ENCODE data around the gene THBS1.

Gene THBS1

DNA sequence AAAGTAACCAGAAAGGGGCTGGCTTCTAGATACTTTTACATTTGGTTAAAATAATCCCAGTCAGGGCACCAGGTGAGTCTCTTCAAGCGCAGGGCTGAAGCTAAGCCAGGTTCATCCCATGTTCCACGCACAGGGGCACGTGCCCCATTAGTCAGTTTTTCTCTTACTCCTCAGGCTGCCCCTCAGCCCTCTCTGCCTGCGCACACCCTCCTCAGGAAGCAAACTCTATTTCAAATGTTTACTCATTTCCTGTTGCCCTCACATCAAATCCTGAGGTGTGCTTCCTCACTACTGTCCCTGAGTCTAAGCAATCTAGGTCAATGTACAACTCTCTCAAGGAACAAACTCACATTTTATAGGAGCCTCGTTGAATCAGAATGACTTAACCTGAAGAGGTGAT, 48.5 kb downstream of the THBS1 start:
- Histone ChIP-seq H3K27me3 (ENCODE audit: insufficient read depth, poor library complexity, severe bottlenecking) (no peaks in the 10 kb centered on the region), H3K4me3 (replicated peaks; ENCODE audit: insufficient read depth, low read length) (no peak overlapping the region), H3K27ac (replicated peaks) (no peak overlapping the region)
- no peak for DNase-seq (ENCODE audit: low read depth in 1 of 2, low spot score in 1 of 2)
- TF ChIP-seq GABPA (IDR thresholded peaks at IDR 0.05; ENCODE audit: low read depth), result no peak
- no peak for TF ChIP-seq POLR2AphosphoS5 (IDR thresholded peaks at IDR 0.05; ENCODE audit: low read depth)
- no peak for TF ChIP-seq SPI1 (IDR thresholded peaks at IDR 0.05; ENCODE audit: borderline replicate concordance, low read depth)
- TF ChIP-seq, protein P1, sequence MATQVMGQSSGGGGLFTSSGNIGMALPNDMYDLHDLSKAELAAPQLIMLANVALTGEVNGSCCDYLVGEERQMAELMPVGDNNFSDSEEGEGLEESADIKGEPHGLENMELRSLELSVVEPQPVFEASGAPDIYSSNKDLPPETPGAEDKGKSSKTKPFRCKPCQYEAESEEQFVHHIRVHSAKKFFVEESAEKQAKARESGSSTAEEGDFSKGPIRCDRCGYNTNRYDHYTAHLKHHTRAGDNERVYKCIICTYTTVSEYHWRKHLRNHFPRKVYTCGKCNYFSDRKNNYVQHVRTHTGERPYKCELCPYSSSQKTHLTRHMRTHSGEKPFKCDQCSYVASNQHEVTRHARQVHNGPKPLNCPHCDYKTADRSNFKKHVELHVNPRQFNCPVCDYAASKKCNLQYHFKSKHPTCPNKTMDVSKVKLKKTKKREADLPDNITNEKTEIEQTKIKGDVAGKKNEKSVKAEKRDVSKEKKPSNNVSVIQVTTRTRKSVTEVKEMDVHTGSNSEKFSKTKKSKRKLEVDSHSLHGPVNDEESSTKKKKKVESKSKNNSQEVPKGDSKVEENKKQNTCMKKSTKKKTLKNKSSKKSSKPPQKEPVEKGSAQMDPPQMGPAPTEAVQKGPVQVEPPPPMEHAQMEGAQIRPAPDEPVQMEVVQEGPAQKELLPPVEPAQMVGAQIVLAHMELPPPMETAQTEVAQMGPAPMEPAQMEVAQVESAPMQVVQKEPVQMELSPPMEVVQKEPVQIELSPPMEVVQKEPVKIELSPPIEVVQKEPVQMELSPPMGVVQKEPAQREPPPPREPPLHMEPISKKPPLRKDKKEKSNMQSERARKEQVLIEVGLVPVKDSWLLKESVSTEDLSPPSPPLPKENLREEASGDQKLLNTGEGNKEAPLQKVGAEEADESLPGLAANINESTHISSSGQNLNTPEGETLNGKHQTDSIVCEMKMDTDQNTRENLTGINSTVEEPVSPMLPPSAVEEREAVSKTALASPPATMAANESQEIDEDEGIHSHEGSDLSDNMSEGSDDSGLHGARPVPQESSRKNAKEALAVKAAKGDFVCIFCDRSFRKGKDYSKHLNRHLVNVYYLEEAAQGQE (IDR thresholded peaks at IDR 0.05; ENCODE audit: insufficient replicate concordance, low read depth), result no peak
- no peak for TF ChIP-seq CTCF (IDR thresholded peaks at IDR 0.05; ENCODE audit: insufficient read depth, low read length)

DNA sequence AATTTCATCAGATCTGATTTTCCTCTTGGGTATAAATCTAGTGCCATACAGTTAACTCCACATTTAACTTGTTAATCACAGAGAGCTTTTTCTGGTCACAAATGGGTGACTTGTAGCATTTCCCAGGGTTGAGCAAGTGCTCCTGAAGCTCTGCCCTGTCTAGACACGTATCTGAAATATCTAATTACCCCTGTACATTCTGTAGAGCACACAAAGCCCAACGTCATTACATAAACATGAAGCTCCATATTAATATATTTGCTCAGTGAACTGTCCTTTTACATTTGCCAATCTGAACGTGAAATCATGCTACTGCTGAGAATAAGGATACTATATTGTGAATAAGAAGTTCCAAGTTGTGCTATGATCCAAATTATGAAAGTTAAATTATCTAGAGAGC, 49.0 kb downstream of the THBS1 start:
- no peak for DNase-seq (ENCODE audit: low read depth in 1 of 2, low spot score in 1 of 2)
- no peak for TF ChIP-seq CTCF (IDR thresholded peaks at IDR 0.05; ENCODE audit: insufficient read depth, low read length)
- no peak for TF ChIP-seq POLR2AphosphoS5 (IDR thresholded peaks at IDR 0.05; ENCODE audit: low read depth)
- no peak for TF ChIP-seq SPI1 (IDR thresholded peaks at IDR 0.05; ENCODE audit: borderline replicate concordance, low read depth)
- TF ChIP-seq GABPA (IDR thresholded peaks at IDR 0.05; ENCODE audit: low read depth), result no peak
- TF ChIP-seq, protein P1 (IDR thresholded peaks at IDR 0.05; ENCODE audit: insufficient replicate concordance, low read depth), result no peak
- no peak overlapping the region for H3K4me3 ChIP-seq (replicated peaks; ENCODE audit: insufficient read depth, low read length)
- H3K27ac ChIP-seq (replicated peaks), result no peak overlapping the region
- no peaks in the 10 kb centered on the region for H3K27me3 ChIP-seq (ENCODE audit: insufficient read depth, poor library complexity, severe bottlenecking)

DNA sequence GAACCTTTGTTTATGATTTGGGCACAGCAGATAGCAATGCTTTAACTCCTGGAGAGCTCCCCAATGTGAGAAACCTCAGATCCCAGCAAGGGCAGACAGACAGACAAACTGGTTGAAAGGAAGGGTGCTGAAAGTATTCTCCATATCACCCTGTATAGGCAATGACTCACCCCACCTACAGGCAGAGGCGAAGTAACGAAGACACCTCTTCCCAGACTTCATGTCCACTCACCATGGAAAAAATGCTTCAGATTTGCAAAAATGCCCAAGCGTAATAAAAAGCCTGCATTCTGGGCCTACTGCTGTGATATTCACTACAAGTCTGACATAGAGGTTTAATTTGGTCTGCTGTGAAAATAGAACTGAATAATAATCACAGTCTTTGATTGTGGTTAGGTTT, 50.5 kb downstream of the THBS1 start:
- DNase-seq (ENCODE audit: low read depth in 1 of 2, low spot score in 1 of 2), result no peak
- Histone ChIP-seq H3K27me3 (ENCODE audit: insufficient read depth, poor library complexity, severe bottlenecking) (no peaks in the 10 kb centered on the region), H3K27ac (replicated peaks) (no peak overlapping the region), H3K4me3 (replicated peaks; ENCODE audit: insufficient read depth, low read length) (no peak overlapping the region)
- TF ChIP-seq CTCF (IDR thresholded peaks at IDR 0.05; ENCODE audit: insufficient read depth, low read length) (no peak), POLR2AphosphoS5 (IDR thresholded peaks at IDR 0.05; ENCODE audit: low read depth) (no peak)

DNA sequence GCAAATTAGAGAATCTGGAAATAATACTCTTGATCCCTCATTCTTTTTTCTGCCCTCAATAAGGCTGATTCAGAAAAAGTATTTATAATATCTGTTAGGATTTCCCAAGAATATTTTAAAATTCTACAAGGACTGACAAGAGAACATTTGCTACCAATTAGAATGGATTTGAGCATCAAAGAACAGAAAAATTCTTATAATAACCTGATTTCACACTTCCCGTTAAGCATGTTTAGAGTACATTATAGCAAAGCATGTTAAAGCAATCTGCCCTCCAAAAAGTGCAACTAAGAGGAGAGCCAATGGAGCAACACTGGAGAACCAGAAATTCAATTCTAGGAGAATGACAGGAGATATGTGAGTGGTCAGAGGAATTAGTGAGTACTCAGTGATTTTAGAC, 57.2 kb downstream of the THBS1 start:
- TF ChIP-seq CTCF (IDR thresholded peaks at IDR 0.05; ENCODE audit: insufficient read depth, low read length) (no peak), SPI1 (IDR thresholded peaks at IDR 0.05; ENCODE audit: borderline replicate concordance, low read depth) (no peak), GABPA (IDR thresholded peaks at IDR 0.05; ENCODE audit: low read depth) (no peak), POLR2AphosphoS5 (IDR thresholded peaks at IDR 0.05; ENCODE audit: low read depth) (no peak)
- TF ChIP-seq, protein P1 (IDR thresholded peaks at IDR 0.05; ENCODE audit: insufficient replicate concordance, low read depth), result no peak
- Histone ChIP-seq H3K27me3 (ENCODE audit: insufficient read depth, poor library complexity, severe bottlenecking) (peaks cover 4% of the 10 kb centered on the region), H3K27ac (replicated peaks) (no peak overlapping the region), H3K4me3 (replicated peaks; ENCODE audit: insufficient read depth, low read length) (no peak overlapping the region)
- no peak for DNase-seq (ENCODE audit: low read depth in 1 of 2, low spot score in 1 of 2)

All from HL-60 (cell line).